Astrocyte of the cerebellum (primary cell): ENCODE measurements around the gene SMS.

Source experiments
- DNase-seq: peaks from one replicate; pipeline ENCODE4 v3.0.0-alpha.2; 2011; ENCODE audit warnings: low read depth
- H3K4me3 ChIP-seq: 2 replicates; pipeline ENCODE4 v1.5.1; 2011; ENCODE audit warnings: mild to moderate bottlenecking, low read depth, low read length, moderate library complexity
- in situ Hi-C: cut with HindIII; loops from 2 replicates; pipeline ENCODE4 v1.10.0; 2017; ENCODE audit warnings: low sequenced_read_pairs
- TF ChIP-seq, protein P1 (sequence below): IDR thresholded peaks from 2 replicates; pipeline ENCODE4 v1.5.1; 2012; ENCODE audit warnings: low read length, low read depth, moderate library complexity, mild to moderate bottlenecking; ENCODE audit errors: missing control alignments

Gene SMS

GRCh38 chrX:21963731-21964405 lies 23.4 kb downstream of the SMS start:
- TF ChIP-seq, protein P1, sequence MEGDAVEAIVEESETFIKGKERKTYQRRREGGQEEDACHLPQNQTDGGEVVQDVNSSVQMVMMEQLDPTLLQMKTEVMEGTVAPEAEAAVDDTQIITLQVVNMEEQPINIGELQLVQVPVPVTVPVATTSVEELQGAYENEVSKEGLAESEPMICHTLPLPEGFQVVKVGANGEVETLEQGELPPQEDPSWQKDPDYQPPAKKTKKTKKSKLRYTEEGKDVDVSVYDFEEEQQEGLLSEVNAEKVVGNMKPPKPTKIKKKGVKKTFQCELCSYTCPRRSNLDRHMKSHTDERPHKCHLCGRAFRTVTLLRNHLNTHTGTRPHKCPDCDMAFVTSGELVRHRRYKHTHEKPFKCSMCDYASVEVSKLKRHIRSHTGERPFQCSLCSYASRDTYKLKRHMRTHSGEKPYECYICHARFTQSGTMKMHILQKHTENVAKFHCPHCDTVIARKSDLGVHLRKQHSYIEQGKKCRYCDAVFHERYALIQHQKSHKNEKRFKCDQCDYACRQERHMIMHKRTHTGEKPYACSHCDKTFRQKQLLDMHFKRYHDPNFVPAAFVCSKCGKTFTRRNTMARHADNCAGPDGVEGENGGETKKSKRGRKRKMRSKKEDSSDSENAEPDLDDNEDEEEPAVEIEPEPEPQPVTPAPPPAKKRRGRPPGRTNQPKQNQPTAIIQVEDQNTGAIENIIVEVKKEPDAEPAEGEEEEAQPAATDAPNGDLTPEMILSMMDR, result no peak
- DNase-seq, result no peak
- in situ Hi-C loops, result no loop called here
- no peak overlapping the region for H3K4me3 ChIP-seq

DNA sequence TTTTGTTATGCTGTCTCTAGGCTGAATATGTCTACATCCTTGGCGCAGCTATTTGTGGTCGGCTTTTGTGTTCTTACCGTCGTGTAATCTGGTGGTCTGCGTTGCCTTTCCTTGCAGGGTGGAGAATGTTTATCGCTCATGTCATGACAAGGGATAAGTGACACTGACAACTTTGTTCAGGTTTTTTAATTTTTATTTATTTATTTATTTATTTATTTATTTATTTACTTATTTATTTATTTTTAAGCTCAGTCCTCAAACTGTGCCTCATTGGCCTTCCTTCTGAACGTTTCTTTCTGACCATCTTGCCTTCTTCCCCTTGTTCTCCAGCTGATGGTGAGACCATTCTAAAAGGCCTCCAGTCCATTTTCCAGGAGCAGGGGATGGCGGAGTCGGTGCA lies 26.4 kb downstream of the SMS start:
- no peak overlapping the region for H3K4me3 ChIP-seq
- TF ChIP-seq, protein P1, result no peak
- in situ Hi-C loops, result no loop called here
- no peak for DNase-seq

- in situ Hi-C loops, result no loop called here
- DNase-seq, result no peak
- no peak overlapping the region for H3K4me3 ChIP-seq
- TF ChIP-seq, protein P1, result no peak
Measured at GRCh38 chrX:21968333-21968732, 27.8 kb downstream of the SMS start.

GRCh38 chrX:21970326-21970725 lies 29.8 kb downstream of the SMS start:
- DNase-seq, result no peak
- in situ Hi-C loops, result no loop called here
- TF ChIP-seq, protein P1, result no peak
- H3K4me3 ChIP-seq, result no peak overlapping the region

DNA sequence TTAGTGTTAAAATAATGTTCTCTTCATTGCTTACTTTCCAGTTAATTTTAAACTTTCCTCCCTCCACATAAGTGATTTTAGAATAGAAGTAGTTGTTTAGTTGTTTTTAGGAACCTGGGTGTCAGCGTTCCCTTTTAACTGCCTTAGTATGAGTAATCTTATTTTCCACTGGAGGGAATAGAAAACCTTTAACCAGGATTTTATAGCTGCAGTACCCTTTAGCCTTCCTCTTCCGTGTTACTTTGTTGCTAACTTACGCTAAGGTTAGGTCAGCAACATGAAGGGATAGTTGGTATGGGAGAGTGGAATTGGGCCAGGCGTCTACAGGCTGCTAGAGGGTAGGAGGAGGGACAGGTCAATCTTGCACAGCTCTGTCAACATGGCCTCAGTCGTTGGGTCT lies 31.5 kb downstream of the SMS start:
- TF ChIP-seq, protein P1, result no peak
- H3K4me3 ChIP-seq, result no peak overlapping the region
- no peak for DNase-seq
- in situ Hi-C loops, result no loop called here

DNA sequence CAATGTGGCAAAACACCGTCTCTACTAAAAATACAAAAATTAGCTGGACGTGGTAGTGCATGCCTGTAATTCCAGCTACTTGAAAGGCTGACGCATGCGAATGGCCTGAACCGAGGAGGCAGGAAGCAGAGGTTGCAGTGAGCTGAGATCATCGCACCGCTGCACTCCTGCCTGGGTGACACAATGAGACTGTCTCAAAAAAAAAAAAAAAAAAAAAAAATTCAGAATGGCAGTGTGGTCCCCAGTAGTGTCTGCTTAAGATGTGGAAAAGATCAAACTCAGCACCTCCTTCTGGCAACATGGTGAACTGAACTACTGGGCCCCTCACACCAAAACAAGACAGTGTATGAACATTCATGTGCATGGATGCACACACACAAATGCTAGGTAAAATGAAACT lies 32.2 kb downstream of the SMS start:
- peak; percentile 36 for DNase-seq
- H3K4me3 ChIP-seq, result no peak overlapping the region
- in situ Hi-C loops, result no loop called here
- TF ChIP-seq, protein P1, result peak; percentile 15
